Measurements from ENCODE around the gene IGSF9.

GRCh38 chr1:159895286-159895685 lies 50.1 kb downstream of the IGSF9 start:
- TF ChIP-seq CTCF (IDR thresholded peaks at IDR 0.05) = no peak
- no peak for TF ChIP-seq POLR2A (IDR thresholded peaks at IDR 0.05)
- TF ChIP-seq EP300 (IDR thresholded peaks at IDR 0.05) = no peak

All from stomach (tissue), 4 donors.